ENCODE results near the gene SVEP1.

SVEP1 gene

GRCh38 chr9:110559869-110560268, 19.7 kb downstream of the SVEP1 start:
- no peak overlapping the region for H3K4me3 ChIP-seq (ENCODE audit: low read depth, low read length)
- H3K36me3 ChIP-seq (replicated peaks) = no peaks in the 10 kb centered on the region
- no peaks in the 10 kb centered on the region for H3K27me3 ChIP-seq (replicated peaks)
- TF ChIP-seq, protein P1, sequence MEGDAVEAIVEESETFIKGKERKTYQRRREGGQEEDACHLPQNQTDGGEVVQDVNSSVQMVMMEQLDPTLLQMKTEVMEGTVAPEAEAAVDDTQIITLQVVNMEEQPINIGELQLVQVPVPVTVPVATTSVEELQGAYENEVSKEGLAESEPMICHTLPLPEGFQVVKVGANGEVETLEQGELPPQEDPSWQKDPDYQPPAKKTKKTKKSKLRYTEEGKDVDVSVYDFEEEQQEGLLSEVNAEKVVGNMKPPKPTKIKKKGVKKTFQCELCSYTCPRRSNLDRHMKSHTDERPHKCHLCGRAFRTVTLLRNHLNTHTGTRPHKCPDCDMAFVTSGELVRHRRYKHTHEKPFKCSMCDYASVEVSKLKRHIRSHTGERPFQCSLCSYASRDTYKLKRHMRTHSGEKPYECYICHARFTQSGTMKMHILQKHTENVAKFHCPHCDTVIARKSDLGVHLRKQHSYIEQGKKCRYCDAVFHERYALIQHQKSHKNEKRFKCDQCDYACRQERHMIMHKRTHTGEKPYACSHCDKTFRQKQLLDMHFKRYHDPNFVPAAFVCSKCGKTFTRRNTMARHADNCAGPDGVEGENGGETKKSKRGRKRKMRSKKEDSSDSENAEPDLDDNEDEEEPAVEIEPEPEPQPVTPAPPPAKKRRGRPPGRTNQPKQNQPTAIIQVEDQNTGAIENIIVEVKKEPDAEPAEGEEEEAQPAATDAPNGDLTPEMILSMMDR (IDR thresholded peaks at IDR 0.05; ENCODE audit: low read depth, low read length, missing control alignments) = no peak
- no peak overlapping the region for H3K27ac ChIP-seq
- in situ Hi-C loops (cut with HindIII; ENCODE audit: low pct_ligation_motif_present, low sequenced_read_pairs) = no loop called here
- DNase-seq = no peak

DNA sequence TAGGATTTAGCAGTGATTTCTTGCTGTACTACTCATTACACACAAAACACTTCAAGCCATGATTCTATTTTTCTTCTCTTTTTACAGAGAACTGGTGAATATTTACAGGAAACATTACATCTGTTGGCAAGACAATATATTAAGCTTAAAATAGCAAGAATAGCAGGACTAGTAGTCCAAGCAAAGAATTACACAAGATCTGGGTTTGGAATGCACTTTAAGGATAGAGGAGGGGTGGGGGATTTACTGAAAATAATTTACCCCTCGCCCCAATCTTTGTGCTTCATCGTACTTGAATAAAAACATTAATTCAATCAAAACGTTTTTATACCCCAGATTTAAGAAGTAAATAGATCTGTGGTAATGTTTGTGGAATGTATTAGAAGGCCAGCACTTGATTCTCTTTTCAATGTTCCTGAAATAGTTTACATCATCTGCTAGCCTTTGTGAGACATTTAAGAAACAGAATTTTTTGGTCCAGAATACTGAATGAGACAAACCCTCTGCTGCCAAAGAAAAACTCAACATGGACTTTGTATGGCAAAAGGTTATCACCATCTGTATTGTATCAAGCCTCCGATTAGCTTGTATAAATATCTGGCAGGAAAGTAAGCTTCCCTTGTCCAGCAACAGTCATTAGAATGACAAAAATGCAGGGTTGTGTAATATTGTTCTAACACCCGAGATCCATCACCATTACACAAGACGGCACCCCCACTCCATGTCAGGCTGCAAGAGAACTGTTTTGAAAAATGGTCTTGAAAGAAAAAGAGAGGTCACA, 23.8 kb downstream of the SVEP1 start:
- DNase-seq = peak; percentile 82
- no peak overlapping the region for H3K4me3 ChIP-seq (ENCODE audit: low read depth, low read length)
- H3K36me3 ChIP-seq (replicated peaks) = no peaks in the 10 kb centered on the region
- in situ Hi-C loops (cut with HindIII; ENCODE audit: low pct_ligation_motif_present, low sequenced_read_pairs) = no loop called here
- no peaks in the 10 kb centered on the region for H3K27me3 ChIP-seq (replicated peaks)
- TF ChIP-seq, protein P1 (IDR thresholded peaks at IDR 0.05; ENCODE audit: low read depth, low read length, missing control alignments) = no peak
- peak overlapping the region; percentile 33 for H3K27ac ChIP-seq

GRCh38 chr9:110546411-110546871, 33.1 kb downstream of the SVEP1 start:
- Histone ChIP-seq H3K27me3 (replicated peaks) (no peaks in the 10 kb centered on the region), H3K4me3 (ENCODE audit: low read depth, low read length) (no peak overlapping the region), H3K27ac (no peak overlapping the region), H3K36me3 (replicated peaks) (no peaks in the 10 kb centered on the region)
- in situ Hi-C loops (cut with HindIII; ENCODE audit: low pct_ligation_motif_present, low sequenced_read_pairs) = no loop called here
- TF ChIP-seq, protein P1 (IDR thresholded peaks at IDR 0.05; ENCODE audit: low read depth, low read length, missing control alignments) = no peak
- no peak for DNase-seq

DNA sequence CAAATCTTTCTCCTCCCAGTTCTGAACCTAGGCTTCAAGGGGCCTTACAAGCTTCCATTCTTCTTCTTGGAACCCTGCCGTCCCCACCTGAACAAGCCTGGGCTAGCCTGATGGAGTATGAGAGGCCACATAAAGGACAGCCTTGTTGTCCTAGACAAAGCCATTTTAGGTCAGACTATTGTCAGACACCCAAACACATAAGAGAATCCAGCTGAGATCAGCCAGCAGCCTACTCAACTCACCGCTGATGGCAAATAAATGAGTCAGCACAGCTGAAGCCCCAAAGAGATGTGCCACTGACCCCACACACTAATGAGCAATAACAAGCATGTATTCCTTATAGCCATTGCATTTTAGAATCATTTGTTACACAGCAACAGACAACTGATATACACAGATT, 33.8 kb downstream of the SVEP1 start:
- no peaks in the 10 kb centered on the region for H3K27me3 ChIP-seq (replicated peaks)
- in situ Hi-C loops (cut with HindIII; ENCODE audit: low pct_ligation_motif_present, low sequenced_read_pairs) = no loop called here
- H3K36me3 ChIP-seq (replicated peaks) = no peaks in the 10 kb centered on the region
- peak; percentile 40 for DNase-seq
- TF ChIP-seq, protein P1 (IDR thresholded peaks at IDR 0.05; ENCODE audit: low read depth, low read length, missing control alignments) = no peak
- no peak overlapping the region for H3K27ac ChIP-seq
- H3K4me3 ChIP-seq (ENCODE audit: low read depth, low read length) = no peak overlapping the region

GRCh38 chr9:110543631-110544051, 35.9 kb downstream of the SVEP1 start:
- TF ChIP-seq, protein P1 (IDR thresholded peaks at IDR 0.05; ENCODE audit: low read depth, low read length, missing control alignments) = no peak
- Histone ChIP-seq H3K27ac (no peak overlapping the region), H3K4me3 (ENCODE audit: low read depth, low read length) (no peak overlapping the region), H3K27me3 (replicated peaks) (no peaks in the 10 kb centered on the region), H3K36me3 (replicated peaks) (no peaks in the 10 kb centered on the region)
- no peak for DNase-seq
- in situ Hi-C loops (cut with HindIII; ENCODE audit: low pct_ligation_motif_present, low sequenced_read_pairs) = no loop called here

All from brain microvascular endothelial cell (primary cell).